Fibroblast of skin of left quadriceps (primary cell): Measurements from ENCODE around the gene NAT14.

Experiments
- DNase-seq, 2 experiments: peaks; one replicate each; pipeline ENCODE4 v3.0.0-alpha.2; 2013; ENCODE audit warnings: low read depth in 2 of 2

Gene NAT14

GRCh38 chr19:55471266-55471665 lies 13.7 kb upstream of the NAT14 start:
- no peak for DNase-seq

GRCh38 chr19:55472463-55472862 lies 12.5 kb upstream of the NAT14 start:
- DNase-seq = no peak

- no peak for DNase-seq
Measured at GRCh38 chr19:55473225-55474012, 11.6 kb upstream of the NAT14 start.

GRCh38 chr19:55474269-55475265 lies 10.4 kb upstream of the NAT14 start:
- no peak for DNase-seq

GRCh38 chr19:55476100-55476775 lies 8.8 kb upstream of the NAT14 start, which contains the start of gene ZNF628:
TSS of gene ZNF628 (plus strand) at chr19:55476617. CDS start at chr19:55479911, 3,294 bp downstream.
- DNase-seq = peak; percentile 96 to 97

- no peak for DNase-seq
Measured at GRCh38 chr19:55477905-55478304, 7.1 kb upstream of the NAT14 start.

- DNase-seq = no peak
Measured at GRCh38 chr19:55478364-55478763, 6.6 kb upstream of the NAT14 start.

GRCh38 chr19:55479045-55479444 lies 5.9 kb upstream of the NAT14 start:
- no peak for DNase-seq

GRCh38 chr19:55479451-55480230 lies 5.3 kb upstream of the NAT14 start:
- no peak for DNase-seq

GRCh38 chr19:55481148-55481793 lies 3.7 kb upstream of the NAT14 start:
- no peak for DNase-seq

- no peak for DNase-seq
Measured at GRCh38 chr19:55481794-55482155, 3.2 kb upstream of the NAT14 start.

- no peak for DNase-seq
Measured at GRCh38 chr19:55482156-55482961, 2.6 kb upstream of the NAT14 start.

- no peak for DNase-seq
Measured at GRCh38 chr19:55482967-55483705, 1.9 kb upstream of the NAT14 start.

- no peak for DNase-seq
Measured at GRCh38 chr19:55483706-55484592, 1.0 kb upstream of the NAT14 start.

- no peak for DNase-seq
Measured at GRCh38 chr19:55485439-55486011, 537 bp downstream of the NAT14 start.

GRCh38 chr19:55486043-55486970 lies 1.3 kb downstream of the NAT14 start:
- no peak for DNase-seq
